ENCODE results near the gene NRIP1.

GRCh38 chr21:15037900-15038293 is 26.9 kb downstream of the NRIP1 start:
- TF ChIP-seq CTCF (IDR thresholded peaks at IDR 0.05): no peak
- TF ChIP-seq POLR2A (IDR thresholded peaks at IDR 0.05): no peak
- TF ChIP-seq POLR2AphosphoS5 (IDR thresholded peaks at IDR 0.05): no peak

All from gastroesophageal sphincter (tissue), 3 donors.